Embryonic facial prominence (tissue), 1 donor: ENCODE results near the gene FAM210A.
"Not testable (repeated sequence)": the region's sequence is repeated elsewhere in the genome, so short reads cannot be mapped to it uniquely, and the experiment has no call there.

ENCODE experiments used
- DNase-seq: peaks from one replicate; pipeline ENCODE4 v3.0.0-alpha.2; 2016; ENCODE audit errors: extremely low spot score

FAM210A gene

GRCh38 chr18:13726232-13726971 is at the start of gene FAM210A, which contains the start of gene RNMT:
FAM210A (minus strand) TSS chr18:13726558; CDS start chr18:13682077, 44,481 bp downstream.
RNMT (plus strand) TSS chr18:13726673; CDS start chr18:13731518, 4,845 bp downstream.
- DNase-seq, result peak; percentile 92

- no peak for DNase-seq
These were observed 48.7 kb upstream of the FAM210A start for GRCh38 chr18:13775058-13775457.

- no peak for DNase-seq
These were observed 36.5 kb upstream of the FAM210A start for GRCh38 chr18:13762690-13763439.

- DNase-seq, result no peak
These were observed 33.7 kb upstream of the FAM210A start for GRCh38 chr18:13760047-13760446.

GRCh38 chr18:13758622-13759021 is 32.3 kb upstream of the FAM210A start:
- no peak for DNase-seq

GRCh38 chr18:13756671-13757070 is 30.3 kb upstream of the FAM210A start:
- DNase-seq, result no peak

GRCh38 chr18:13756261-13756660 is 29.9 kb upstream of the FAM210A start:
- no peak for DNase-seq

- not testable (repeated sequence) for DNase-seq
These were observed 25.2 kb upstream of the FAM210A start for GRCh38 chr18:13751599-13751998.

GRCh38 chr18:13746633-13747032 is 20.3 kb upstream of the FAM210A start:
- DNase-seq, result no peak

- no peak for DNase-seq
These were observed 19.3 kb upstream of the FAM210A start for GRCh38 chr18:13745696-13746095.

- no peak for DNase-seq
These were observed 9.3 kb upstream of the FAM210A start for GRCh38 chr18:13735681-13736080.

GRCh38 chr18:13730481-13730880 is 4.1 kb upstream of the FAM210A start:
- DNase-seq, result no peak

- no peak for DNase-seq
These were observed 594 bp upstream of the FAM210A start for GRCh38 chr18:13726972-13727331.

GRCh38 chr18:13725566-13726231 is 659 bp downstream of the FAM210A start:
- DNase-seq, result no peak

- no peak for DNase-seq
These were observed 5.5 kb downstream of the FAM210A start for GRCh38 chr18:13720847-13721246.

- no peak for DNase-seq
These were observed 6.2 kb downstream of the FAM210A start for GRCh38 chr18:13720123-13720522.

- no peak for DNase-seq
These were observed 9.4 kb downstream of the FAM210A start for GRCh38 chr18:13716916-13717315.

- no peak for DNase-seq
These were observed 11.0 kb downstream of the FAM210A start for GRCh38 chr18:13715330-13715729.

GRCh38 chr18:13713455-13714055 is 12.8 kb downstream of the FAM210A start:
- DNase-seq, result no peak

GRCh38 chr18:13712400-13713131 is 13.8 kb downstream of the FAM210A start:
- no peak for DNase-seq

GRCh38 chr18:13710414-13710831 is 15.9 kb downstream of the FAM210A start:
- no peak for DNase-seq
